ENCODE data around the gene MRPL41.
"Not testable (repeated sequence)": the region's sequence is repeated elsewhere in the genome, so short reads cannot be mapped to it uniquely, and the experiment has no call there.

MRPL41 gene

GRCh38 chr9:137551264-137552021 is at the start of gene MRPL41:
Gene MRPL41 (plus strand): TSS chr9:137551879. CDS start chr9:137552082, 203 bp downstream.
- peak; percentile 79 for DNase-seq

GRCh38 chr9:137502008-137502911 is 49.4 kb upstream of the MRPL41 start:
- DNase-seq: no peak

GRCh38 chr9:137504432-137504777 is 47.3 kb upstream of the MRPL41 start:
- no peak for DNase-seq

- DNase-seq: no peak
These were observed 46.1 kb upstream of the MRPL41 start for GRCh38 chr9:137505421-137506140.

GRCh38 chr9:137506274-137506673 is 45.4 kb upstream of the MRPL41 start:
- DNase-seq: no peak

GRCh38 chr9:137506702-137507171 is 44.9 kb upstream of the MRPL41 start:
- no peak for DNase-seq

GRCh38 chr9:137509198-137509597 is 42.5 kb upstream of the MRPL41 start:
- no peak for DNase-seq

GRCh38 chr9:137511126-137511525 is 40.6 kb upstream of the MRPL41 start:
- not testable (repeated sequence) for DNase-seq

GRCh38 chr9:137511758-137512463 is 39.8 kb upstream of the MRPL41 start:
- no peak for DNase-seq

GRCh38 chr9:137513136-137513535 is 38.5 kb upstream of the MRPL41 start:
- DNase-seq: not testable (repeated sequence)

GRCh38 chr9:137513801-137514570 is 37.7 kb upstream of the MRPL41 start:
- DNase-seq: not testable (repeated sequence)

- no peak for DNase-seq
These were observed 36.9 kb upstream of the MRPL41 start for GRCh38 chr9:137514691-137515337.

- no peak for DNase-seq
These were observed 36.3 kb upstream of the MRPL41 start for GRCh38 chr9:137515338-137515724.

- DNase-seq: no peak
These were observed 35.3 kb upstream of the MRPL41 start for GRCh38 chr9:137516144-137516917.

- not testable (repeated sequence) for DNase-seq
These were observed 32.8 kb upstream of the MRPL41 start for GRCh38 chr9:137518661-137519459.

- DNase-seq: no peak
These were observed 32.1 kb upstream of the MRPL41 start for GRCh38 chr9:137519553-137519952.

GRCh38 chr9:137520614-137521404 is 30.9 kb upstream of the MRPL41 start:
- DNase-seq: no peak

GRCh38 chr9:137521405-137521985 is 30.2 kb upstream of the MRPL41 start:
- DNase-seq: no peak
